OCI-LY1 (cell line): ENCODE measurements around the gene DCC.

Experiments used
- CTCF ChIP-seq: fragments of 200-600 bp; sonication (generic), shearing (Covaris generic); IDR thresholded peaks from 2 replicates; pipeline ENCODE4 v1.5.1; 2017; ENCODE audit warnings: mild to moderate bottlenecking, antibody characterized with exemption, low read length, moderate library complexity, mixed read lengths
- EZH2 ChIP-seq: fragments of 200-600 bp; sonication (generic), shearing (Covaris generic); IDR thresholded peaks from 2 replicates; pipeline ENCODE4 v1.8.0; 2017; ENCODE audit warnings: borderline replicate concordance, mixed run types, mild to moderate bottlenecking, antibody characterized with exemption, low read length, moderate library complexity, mixed read lengths

GRCh38 chr18:52475325-52475724 lies 135.3 kb downstream of the DCC start:
- TF ChIP-seq CTCF (no peak), EZH2 (no peak)
